Stimulated activated CD4-positive, alpha-beta T cell treated with anti-CD3 and anti-CD28 coated beads, Interleukin-4, amount 100 ng/mL, for 48 hours (primary cell): ENCODE data around the gene BTBD1.

Experiments used
- DNase-seq, 2 donors: peaks; one replicate each; pipeline ENCODE4 v3.0.0-alpha.2; 2020; ENCODE audit warnings: low read depth in 2 of 2

Gene BTBD1

GRCh38 chr15:82993144-82993543, 73.9 kb downstream of the BTBD1 start:
- DNase-seq, result no peak

- no peak for DNase-seq
These were observed 74.5 kb downstream of the BTBD1 start for GRCh38 chr15:82992436-82992998.

- peak in 1 of 2 donors; percentile 7 for DNase-seq
These were observed 80.6 kb downstream of the BTBD1 start for GRCh38 chr15:82986442-82986780.

GRCh38 chr15:82985688-82986441, 81.2 kb downstream of the BTBD1 start, which contains the start of gene RAMAC:
Gene RAMAC, plus strand, starts transcription at chr15:82986210. Its CDS starts 2,809 bp downstream, at chr15:82989019.
- DNase-seq, result peak; percentile 86 to 88

- DNase-seq, result no peak
These were observed 86.1 kb downstream of the BTBD1 start for GRCh38 chr15:82980981-82981380.

GRCh38 chr15:82979726-82980125, 87.3 kb downstream of the BTBD1 start:
- no peak for DNase-seq

GRCh38 chr15:82978438-82978837, 88.6 kb downstream of the BTBD1 start:
- DNase-seq, result no peak

GRCh38 chr15:82977076-82977475, 90.0 kb downstream of the BTBD1 start:
- no peak for DNase-seq

- DNase-seq, result no peak
These were observed 94.1 kb downstream of the BTBD1 start for GRCh38 chr15:82972990-82973389.

GRCh38 chr15:82971218-82971984, 95.7 kb downstream of the BTBD1 start:
- DNase-seq, result no peak

- no peak for DNase-seq
These were observed 96.4 kb downstream of the BTBD1 start for GRCh38 chr15:82970696-82971095.

GRCh38 chr15:82970078-82970686, 96.9 kb downstream of the BTBD1 start:
- no peak for DNase-seq

- DNase-seq, result no peak
These were observed 97.7 kb downstream of the BTBD1 start for GRCh38 chr15:82969353-82969752.

- DNase-seq, result no peak
These were observed 99.0 kb downstream of the BTBD1 start for GRCh38 chr15:82968066-82968465.

GRCh38 chr15:82966671-82967071, 100.4 kb downstream of the BTBD1 start:
- DNase-seq, result no peak
